Upper lobe of left lung (tissue), 4 donors: Measurements from ENCODE around the gene RIOK2.

Experiments
- CTCF ChIP-seq, 6 experiments: fragments of 450-650 bp in 4 of 6; fragments of 200-600 bp in 2 of 6; sonication (generic) in 2 of 6; IDR thresholded peaks; one replicate each; pipeline ENCODE4 v1.5.1; 2016 to 2019; ENCODE audit warnings: antibody characterized with exemption in 6 of 6
- EP300 ChIP-seq, 4 donors: sonication (generic); formaldehyde crosslinking; IDR thresholded peaks; one replicate each; pipeline ENCODE4 v1.5.1; 2017; ENCODE audit warnings: antibody characterized with exemption in 4 of 4, control low read depth in 2 of 4
- POLR2A ChIP-seq, 4 donors: fragments of 450-650 bp; IDR thresholded peaks; one replicate each; pipeline ENCODE4 v1.5.1; 2016 to 2017; ENCODE audit warnings: antibody characterized with exemption in 4 of 4, mild to moderate bottlenecking in 2 of 4
- POLR2AphosphoS5 ChIP-seq, 2 donors: sonication (generic); formaldehyde crosslinking; IDR thresholded peaks; one replicate each; pipeline ENCODE4 v1.5.1; 2017; ENCODE audit warnings: antibody characterized with exemption in 2 of 2

GRCh38 chr5:97172227-97172626 is 10.8 kb downstream of the RIOK2 start:
- TF ChIP-seq CTCF (IDR thresholded peaks at IDR 0.05) (no peak), POLR2A (IDR thresholded peaks at IDR 0.05) (no peak), EP300 (IDR thresholded peaks at IDR 0.05) (no peak), POLR2AphosphoS5 (IDR thresholded peaks at IDR 0.05) (no peak)
